NOMO-1 (cell line): Measurements from ENCODE around the gene MAGEB5.
"Not testable (repeated sequence)": the region's sequence is repeated elsewhere in the genome, so short reads cannot be mapped to it uniquely, and the experiment has no call there.

Source experiments
- DNase-seq, 2 experiments: peaks; one replicate each; lab custom pipeline; 2025; ENCODE audit not compliant: unreplicated experiment in 2 of 2; lab: John Stamatoyannopoulos, UW

Gene MAGEB5

GRCh38 chrX:26215869-26216268 is at the start of gene MAGEB5:
TSS of gene MAGEB5 (plus strand) at chrX:26216169. CDS start at chrX:26217302, 1,133 bp downstream.
- no peak for DNase-seq

DNA sequence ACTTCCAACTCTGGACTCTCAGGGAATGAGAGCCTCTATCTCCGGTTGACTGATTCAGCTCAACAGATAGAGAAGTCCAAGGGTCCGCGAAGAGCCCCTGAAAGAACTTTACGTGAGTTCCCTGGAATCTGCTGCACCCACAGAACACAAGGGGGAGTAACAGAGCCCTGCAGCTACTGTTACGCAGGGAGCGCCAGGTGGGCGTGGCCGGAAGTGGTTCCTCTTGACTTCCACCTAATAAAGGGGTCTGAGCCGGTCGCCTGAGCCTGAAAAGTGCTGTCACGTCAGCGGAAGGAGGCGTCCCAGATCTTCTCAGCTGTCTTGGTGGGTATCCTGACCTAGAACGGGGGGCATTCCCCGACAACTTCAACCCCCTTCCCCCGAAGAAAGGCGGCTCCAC is 23.8 kb upstream of the MAGEB5 start, which contains the start of gene MAGEB6:
MAGEB6 (plus strand) TSS at position 237 of the 400 bp plus-strand sequence. CDS start 1,407 bp downstream, outside the sequence.
- DNase-seq, result no peak

DNA sequence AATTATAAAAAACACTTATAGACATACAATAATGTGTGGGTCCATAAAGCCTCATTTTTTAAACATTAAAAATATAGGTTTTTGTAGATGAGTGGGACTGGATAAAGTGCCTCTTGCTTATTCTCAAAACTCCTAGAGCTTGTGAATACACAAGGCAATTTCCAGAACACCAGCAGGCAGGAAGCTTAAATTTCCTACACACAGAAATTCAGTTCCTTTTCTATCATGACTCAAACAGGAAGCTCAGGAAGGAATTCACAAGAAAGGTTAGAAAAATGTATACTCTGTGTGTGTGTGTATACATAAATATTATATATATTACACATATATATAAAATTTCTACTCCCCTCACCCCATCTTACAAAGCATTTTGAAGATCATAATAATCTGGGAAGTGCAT is 12.4 kb upstream of the MAGEB5 start:
- no peak for DNase-seq

GRCh38 chrX:26204717-26205116 is 11.3 kb upstream of the MAGEB5 start:
- DNase-seq, result not testable (repeated sequence)

- no peak for DNase-seq
Observed at GRCh38 chrX:26208012-26208411, 8.0 kb upstream of the MAGEB5 start.

DNA sequence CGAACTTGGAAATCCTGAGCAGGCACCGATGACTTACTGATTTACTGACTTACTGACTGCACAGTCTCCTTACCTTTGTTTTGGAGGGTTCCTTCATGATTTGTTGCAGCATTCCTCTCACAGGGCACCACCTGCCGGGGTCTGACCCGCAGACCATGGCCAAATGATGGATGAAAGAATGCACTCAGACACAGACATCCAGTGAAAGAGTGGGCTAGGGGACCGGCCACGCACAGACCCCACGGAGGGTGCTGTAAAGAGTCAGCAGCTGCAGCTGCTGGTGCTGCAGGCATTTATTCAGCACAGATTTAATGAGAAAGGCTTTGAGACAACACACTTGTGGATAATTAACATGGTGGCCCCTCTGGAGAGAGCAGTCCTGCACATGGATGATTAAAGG is 3.4 kb downstream of the MAGEB5 start:
- no peak for DNase-seq

- no peak for DNase-seq
Observed at GRCh38 chrX:26234177-26234576, 18.2 kb downstream of the MAGEB5 start.

DNA sequence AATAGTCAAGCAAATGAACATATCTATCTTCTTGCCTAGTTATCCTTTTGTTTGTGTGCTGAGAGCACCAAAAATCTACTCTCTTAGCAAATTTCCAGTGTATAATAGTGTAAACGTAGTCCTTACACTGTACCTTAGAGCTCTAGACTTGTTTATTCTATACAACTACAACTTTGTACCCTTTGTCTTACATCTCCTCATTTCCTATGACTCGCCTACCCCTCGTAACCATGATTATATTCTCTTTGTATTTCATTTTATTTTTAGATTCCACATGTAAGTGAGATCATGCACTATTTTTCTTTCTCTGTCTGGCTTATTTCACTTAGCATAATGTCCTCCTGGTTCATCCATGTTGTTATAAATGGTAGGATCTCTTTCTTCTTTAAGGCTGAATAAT is 37.6 kb downstream of the MAGEB5 start:
- no peak for DNase-seq

- DNase-seq, result no peak
Observed at GRCh38 chrX:26254436-26254835, 38.5 kb downstream of the MAGEB5 start.

DNA sequence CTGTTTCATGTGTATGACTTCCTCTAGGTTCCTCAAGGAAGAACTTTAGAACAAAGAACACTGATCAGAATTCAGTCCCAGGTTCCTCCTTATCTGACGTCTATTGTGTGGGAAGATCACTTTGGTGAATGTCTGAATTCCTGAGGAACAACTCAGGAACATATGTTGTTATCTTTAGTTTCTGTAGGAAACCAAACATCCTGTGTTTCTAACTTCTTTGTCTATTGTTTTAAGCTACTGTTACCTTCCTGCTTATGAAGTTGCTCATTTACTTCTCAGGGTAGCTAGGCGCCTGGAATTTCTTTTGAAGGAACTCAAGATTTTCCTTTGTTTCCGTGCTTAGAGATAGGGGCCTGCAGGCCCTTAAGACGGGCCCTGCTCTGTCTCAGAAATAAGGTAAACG is 46.2 kb downstream of the MAGEB5 start:
- no peak for DNase-seq
